GM12891 (cell line): ENCODE measurements around the gene ATP5ME.

ENCODE experiments used
- POLR2A ChIP-seq: IDR thresholded peaks from 2 replicates; pipeline ENCODE4 v1.6.1; 2011; ENCODE audit warnings: low read depth, low read length, control low read depth
- POLR2AphosphoS5 ChIP-seq: IDR thresholded peaks from 2 replicates; pipeline ENCODE4 v1.6.1; 2011; ENCODE audit warnings: low read depth, low read length, control low read depth

DNA sequence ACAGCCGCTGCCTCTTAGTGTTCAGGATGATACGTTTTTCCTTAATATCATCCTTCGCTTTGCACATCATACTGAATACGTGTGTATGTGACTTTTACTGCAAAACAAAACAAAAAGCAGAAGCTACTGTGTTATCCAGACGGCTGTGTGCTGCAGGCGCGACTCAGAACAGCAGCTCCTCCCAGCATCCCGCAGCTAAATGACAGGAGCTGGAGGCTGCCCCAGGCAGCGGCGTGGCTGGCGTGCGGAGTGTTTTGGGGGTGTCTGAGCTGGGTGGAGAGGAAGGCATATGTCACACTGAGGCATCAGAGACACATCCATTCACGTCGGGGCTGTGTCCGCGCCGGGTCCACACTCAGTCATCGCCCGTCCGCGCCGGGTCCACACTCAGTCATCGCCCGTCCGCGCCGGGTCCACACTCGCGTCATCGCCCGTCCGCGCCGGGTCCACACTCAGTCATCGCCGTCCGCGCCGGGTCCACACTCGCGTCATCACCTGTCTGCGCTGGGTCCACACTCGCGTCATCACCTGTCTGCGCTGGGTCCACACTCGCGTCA is 48.2 kb upstream of the ATP5ME start:
- TF ChIP-seq POLR2AphosphoS5 (no peak), POLR2A (no peak)
